Trophoblast cell (in vitro differentiated cells and primary cell): ENCODE data around the gene CTSK.
A peak's percentile ranks its signal among the peaks of the same experiment; 100 is the strongest.

ENCODE experiments used
- DNase-seq, 2 donors: peaks; one replicate each; pipeline ENCODE4 v3.0.0-alpha.2; 2016
- H2AFZ ChIP-seq: 2 replicates; pipeline ENCODE4 v1.6.1; 2013; ENCODE audit warnings: low read length, moderate library complexity, mild to moderate bottlenecking; ENCODE audit not compliant: insufficient read depth, poor library complexity
- H2AK5ac ChIP-seq: 2 replicates; pipeline ENCODE4 v1.6.1; 2013; ENCODE audit warnings: mild to moderate bottlenecking, low read length
- H2BK120ac ChIP-seq: 2 replicates; pipeline ENCODE4 v1.6.1; 2013; ENCODE audit warnings: low read length, mild to moderate bottlenecking, moderate library complexity; ENCODE audit not compliant: insufficient read depth, poor library complexity
- H2BK12ac ChIP-seq: 2 replicates; pipeline ENCODE4 v1.6.1; 2013; ENCODE audit warnings: mild to moderate bottlenecking, low read length, moderate library complexity
- H2BK5ac ChIP-seq: 2 replicates; pipeline ENCODE4 v1.6.1; 2013; ENCODE audit warnings: low read length, low read depth, moderate library complexity, mild to moderate bottlenecking; ENCODE audit not compliant: poor library complexity
- H3K14ac ChIP-seq: 2 replicates; pipeline ENCODE4 v1.6.1; 2013; ENCODE audit warnings: mild to moderate bottlenecking, low read length
- H3K18ac ChIP-seq: 2 replicates; pipeline ENCODE4 v1.6.1; 2013; ENCODE audit warnings: mild to moderate bottlenecking, low read length
- H3K23ac ChIP-seq: 2 replicates; pipeline ENCODE4 v1.6.1; 2013; ENCODE audit warnings: low read length
- H3K27ac ChIP-seq: 2 replicates; pipeline ENCODE4 v1.5.1; 2013; ENCODE audit warnings: low read depth, mild to moderate bottlenecking, inconsistent platforms, low read length, moderate library complexity
- H3K27me3 ChIP-seq: 2 replicates; pipeline ENCODE4 v1.6.1; 2013; ENCODE audit warnings: inconsistent platforms, mild to moderate bottlenecking, low read length, moderate library complexity; ENCODE audit not compliant: insufficient read depth
- H3K36me3 ChIP-seq, 2 experiments: 1 replicate in 1 of 2; 2 replicates in 1 of 2; pipeline ENCODE4 v1.6.1; 2013; ENCODE audit warnings: low read length in 2 of 2, mild to moderate bottlenecking in 2 of 2, moderate library complexity in 1 of 2; ENCODE audit not compliant: insufficient read depth in 2 of 2, control insufficient read depth in 1 of 2
- H3K4ac ChIP-seq: 2 replicates; pipeline ENCODE4 v1.6.1; 2013; ENCODE audit warnings: low read depth, mild to moderate bottlenecking, low read length, moderate library complexity
- H3K4me1 ChIP-seq, 2 experiments: 1 replicate in 1 of 2; 2 replicates in 1 of 2; pipeline ENCODE4 v1.6.1; 2013; ENCODE audit warnings: low read length in 2 of 2, mild to moderate bottlenecking in 2 of 2, moderate library complexity in 1 of 2; ENCODE audit not compliant: insufficient read depth in 2 of 2, control insufficient read depth in 1 of 2
- H3K4me2 ChIP-seq: 2 replicates; pipeline ENCODE4 v1.6.1; 2013; ENCODE audit warnings: inconsistent platforms, mild to moderate bottlenecking, low read length, moderate library complexity
- H3K4me3 ChIP-seq: 2 replicates; pipeline ENCODE4 v1.5.1; 2013; ENCODE audit warnings: mild to moderate bottlenecking, low read depth, low read length, inconsistent platforms
- H3K79me1 ChIP-seq: one replicate; pipeline ENCODE4 v1.6.1; 2013; ENCODE audit warnings: low read length
- H3K79me2 ChIP-seq: 2 replicates; pipeline ENCODE4 v1.6.1; 2013; ENCODE audit warnings: low read length, mild to moderate bottlenecking; ENCODE audit not compliant: control insufficient read depth, insufficient read depth, poor library complexity
- H3K9ac ChIP-seq: 2 replicates; pipeline ENCODE4 v1.6.1; 2013; ENCODE audit warnings: mild to moderate bottlenecking, low read length
- H3K9me3 ChIP-seq: 2 replicates; pipeline ENCODE4 v1.6.1; 2013; ENCODE audit warnings: low read depth, mild to moderate bottlenecking, control low read depth, inconsistent platforms, low read length; ENCODE audit not compliant: insufficient read depth
- H4K12ac ChIP-seq: 2 replicates; pipeline ENCODE4 v1.6.1; 2013; ENCODE audit warnings: low read depth, mild to moderate bottlenecking, low read length, moderate library complexity
- H4K8ac ChIP-seq: 2 replicates; pipeline ENCODE4 v1.6.1; 2013; ENCODE audit warnings: low read depth, mild to moderate bottlenecking, low read length, moderate library complexity
- H4K91ac ChIP-seq: one replicate; pipeline ENCODE4 v1.6.1; 2013; ENCODE audit warnings: low read depth, mild to moderate bottlenecking, low read length, moderate library complexity
- WGBS: extraction: QIAGEN DNeasy Blood & Tissue Kit; methylation state at CpG from one replicate; pipeline ENCODE4 v1.1.7; 2013; ENCODE audit warnings: missing lambda C conversion rate; ENCODE audit not compliant: insufficient read length, insufficient coverage; ENCODE audit errors: extremely low coverage; 5-methylcytosine and 5-hydroxymethylcytosine counted together

CTSK gene

GRCh38 chr1:150829751-150830150 is 21.7 kb upstream of the CTSK start:
- Histone ChIP-seq H4K12ac (no peak overlapping the region), H4K8ac (no peak overlapping the region), H3K4me3 (no peak overlapping the region), H4K91ac (no peak overlapping the region), H3K14ac (no peak overlapping the region), H3K79me1 (no peaks in the 10 kb centered on the region), H3K4me1 (no peaks in the 10 kb centered on the region), H2AK5ac (no peak overlapping the region), H2BK120ac (no peak overlapping the region), H3K4ac (no peak overlapping the region), H3K27me3 (no peaks in the 10 kb centered on the region), H3K79me2 (no peaks in the 10 kb centered on the region), H3K4me2 (no peak overlapping the region), H3K9me3 (no peaks in the 10 kb centered on the region), H3K23ac (no peak overlapping the region), H2BK12ac (no peak overlapping the region), H3K9ac (no peak overlapping the region), H2AFZ (no peak overlapping the region), H3K27ac (no peak overlapping the region), H3K36me3 (peaks cover 15 to 26% of the 10 kb centered on the region in 2 experiments), H2BK5ac (no peak overlapping the region), H3K18ac (no peak overlapping the region)
- no CpG with 5 or more reads among the region's 7 CpGs for WGBS
- DNase-seq, result peak in 1 of 2 donors; percentile 31

DNA sequence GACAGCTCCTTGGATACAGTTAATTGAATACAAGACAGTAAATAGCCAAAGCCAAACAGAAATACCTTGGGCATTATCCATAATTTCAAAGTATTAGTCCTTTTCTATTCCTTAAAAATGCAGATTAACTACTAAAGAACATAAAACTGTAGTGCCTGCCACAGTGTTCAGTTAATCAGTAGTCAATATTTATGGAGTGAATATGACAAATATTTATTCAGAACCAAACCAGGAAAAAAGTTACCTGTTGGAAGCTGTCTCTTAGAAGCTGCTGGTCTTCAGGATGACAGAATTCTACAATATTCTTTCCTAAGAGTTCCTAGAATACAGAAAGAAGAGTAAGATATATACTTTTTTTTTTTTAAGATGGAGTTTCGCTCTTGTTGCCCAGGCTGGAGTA is 18.2 kb upstream of the CTSK start:
- H3K4me2 ChIP-seq, result no peak overlapping the region
- no peaks in the 10 kb centered on the region for H3K79me1 ChIP-seq
- H2AFZ ChIP-seq, result no peak overlapping the region
- no peak overlapping the region for H3K4me3 ChIP-seq
- H4K12ac ChIP-seq, result no peak overlapping the region
- no peak overlapping the region for H3K14ac ChIP-seq
- no peak overlapping the region for H3K27ac ChIP-seq
- no peaks in the 10 kb centered on the region for H3K27me3 ChIP-seq
- H2AK5ac ChIP-seq, result no peak overlapping the region
- no peak overlapping the region for H3K18ac ChIP-seq
- H3K4me1 ChIP-seq, result no peaks in the 10 kb centered on the region
- H3K79me2 ChIP-seq, result no peaks in the 10 kb centered on the region
- H3K9ac ChIP-seq, result no peak overlapping the region
- H2BK12ac ChIP-seq, result no peak overlapping the region
- no peaks in the 10 kb centered on the region for H3K9me3 ChIP-seq
- no peak for DNase-seq
- no peak overlapping the region for H4K91ac ChIP-seq
- no CpG with 5 or more reads among the region's 1 CpG for WGBS
- no peak overlapping the region for H3K23ac ChIP-seq
- no peak overlapping the region for H3K4ac ChIP-seq
- H3K36me3 ChIP-seq, result peaks cover 22 to 23% of the 10 kb centered on the region in 2 experiments
- H4K8ac ChIP-seq, result no peak overlapping the region
- H2BK5ac ChIP-seq, result no peak overlapping the region
- H2BK120ac ChIP-seq, result no peak overlapping the region

- no peak overlapping the region for H3K9ac ChIP-seq
- no peaks in the 10 kb centered on the region for H3K9me3 ChIP-seq
- H3K23ac ChIP-seq, result no peak overlapping the region
- H3K4me3 ChIP-seq, result no peak overlapping the region
- H3K79me1 ChIP-seq, result no peaks in the 10 kb centered on the region
- H3K18ac ChIP-seq, result no peak overlapping the region
- WGBS, result no CpG with 5 or more reads among the region's 7 CpGs
- no peak overlapping the region for H2BK5ac ChIP-seq
- H3K79me2 ChIP-seq, result no peaks in the 10 kb centered on the region
- no peak overlapping the region for H2AFZ ChIP-seq
- no peaks in the 10 kb centered on the region for H3K27me3 ChIP-seq
- no peak overlapping the region for H2AK5ac ChIP-seq
- H3K14ac ChIP-seq, result no peak overlapping the region
- H2BK12ac ChIP-seq, result no peak overlapping the region
- H3K27ac ChIP-seq, result no peak overlapping the region
- no peak overlapping the region for H4K91ac ChIP-seq
- H4K8ac ChIP-seq, result no peak overlapping the region
- peaks cover 27 to 32% of the 10 kb centered on the region in 2 experiments for H3K36me3 ChIP-seq
- no peak overlapping the region for H2BK120ac ChIP-seq
- no peak overlapping the region for H3K4me2 ChIP-seq
- H3K4ac ChIP-seq, result no peak overlapping the region
- H3K4me1 ChIP-seq, result no peaks in the 10 kb centered on the region
- no peak overlapping the region for H4K12ac ChIP-seq
- DNase-seq, result peak; percentile 35 to 74
These were observed 12.9 kb upstream of the CTSK start for GRCh38 chr1:150820730-150821512.

DNA sequence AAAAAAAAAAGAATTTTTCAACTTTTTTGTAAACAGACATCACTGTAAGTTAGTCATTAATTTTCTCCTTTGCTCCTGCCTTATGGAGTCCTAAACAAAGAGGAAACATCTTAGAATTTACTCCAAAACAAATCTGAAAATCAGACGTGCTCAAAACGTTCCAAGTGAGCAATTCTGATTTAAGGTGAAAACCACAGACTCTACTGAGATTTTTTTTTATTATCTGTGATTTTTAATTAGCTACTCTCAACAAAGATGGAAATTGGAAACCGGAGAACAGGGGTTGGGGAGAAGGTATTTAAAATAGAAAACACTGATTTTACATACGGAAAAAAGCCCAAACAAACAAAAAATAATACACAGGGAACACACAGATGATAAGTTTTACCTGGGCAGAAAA is 7.8 kb upstream of the CTSK start:
- Histone ChIP-seq H3K36me3 (peaks cover 25 to 37% of the 10 kb centered on the region in 2 experiments), H3K14ac (no peak overlapping the region), H2BK12ac (no peak overlapping the region), H4K91ac (no peak overlapping the region), H3K27ac (no peak overlapping the region), H3K79me1 (no peaks in the 10 kb centered on the region), H4K12ac (no peak overlapping the region), H3K23ac (no peak overlapping the region), H3K4me1 (no peaks in the 10 kb centered on the region), H3K4me3 (no peak overlapping the region), H3K9ac (no peak overlapping the region), H3K27me3 (no peaks in the 10 kb centered on the region), H4K8ac (no peak overlapping the region), H3K18ac (no peak overlapping the region), H3K9me3 (no peaks in the 10 kb centered on the region), H3K4me2 (no peak overlapping the region), H2BK120ac (no peak overlapping the region), H3K4ac (no peak overlapping the region), H2AFZ (no peak overlapping the region), H3K79me2 (no peaks in the 10 kb centered on the region), H2AK5ac (no peak overlapping the region), H2BK5ac (no peak overlapping the region)
- no CpG with 5 or more reads among the region's 4 CpGs for WGBS
- no peak for DNase-seq
